Endodermal cell (in vitro differentiated cells): ENCODE measurements around the gene SYNE2. TPM values are rescaled to one million over a fixed set of nuclear protein-coding genes. Genes with fewer than 3 reads are reported as not detected.

Experiments used
- DNase-seq: peaks from one replicate; pipeline ENCODE4 v3.0.0-alpha.2; 2017
- H3K27ac ChIP-seq: 2 replicates; pipeline ENCODE4 v1.5.1; 2013; ENCODE audit warnings: mild to moderate bottlenecking, low read depth, low read length, moderate library complexity
- H3K27me3 ChIP-seq: 2 replicates; pipeline ENCODE4 v1.6.1; 2013; ENCODE audit warnings: mild to moderate bottlenecking, low read length, moderate library complexity; ENCODE audit not compliant: insufficient read depth, control insufficient read depth, poor library complexity, severe bottlenecking
- H3K36me3 ChIP-seq: 2 replicates; pipeline ENCODE4 v1.7.0; 2013; ENCODE audit warnings: mild to moderate bottlenecking, low read length, moderate library complexity; ENCODE audit not compliant: control insufficient read depth, insufficient read depth
- H3K4me1 ChIP-seq: one replicate; pipeline ENCODE4 v1.7.0; 2013; ENCODE audit warnings: low read length; ENCODE audit not compliant: control insufficient read depth, insufficient read depth
- H3K4me3 ChIP-seq: 2 replicates; pipeline ENCODE4 v1.5.1; 2013; ENCODE audit warnings: mild to moderate bottlenecking, low read length, moderate library complexity
- H3K9ac ChIP-seq: 2 replicates; pipeline ENCODE4 v1.6.1; 2013; ENCODE audit warnings: mild to moderate bottlenecking, low read length, moderate library complexity; ENCODE audit not compliant: poor library complexity, severe bottlenecking; ENCODE audit errors: extremely low read depth
- H3K9me3 ChIP-seq: 2 replicates; pipeline ENCODE4 v1.6.1; 2013; ENCODE audit warnings: mild to moderate bottlenecking, low read length, moderate library complexity; ENCODE audit not compliant: control insufficient read depth
- H3K27ac Mint-ChIP-seq: 2 replicates; pipeline ENCODE4 v1.8.0; 2020; ENCODE audit warnings: mixed read lengths
- H3K27me3 Mint-ChIP-seq: 2 replicates; pipeline ENCODE4 v1.8.0; 2021; ENCODE audit warnings: mild to moderate bottlenecking, mixed read lengths; ENCODE audit not compliant: insufficient read depth
- H3K36me3 Mint-ChIP-seq: 2 replicates; pipeline ENCODE4 v1.8.0; 2020; ENCODE audit warnings: low read depth, mixed read lengths
- H3K4me1 Mint-ChIP-seq: 2 replicates; pipeline ENCODE4 v1.8.0; 2020; ENCODE audit warnings: mixed read lengths
- H3K4me3 Mint-ChIP-seq: 2 replicates; pipeline ENCODE4 v1.8.0; 2020; ENCODE audit warnings: mild to moderate bottlenecking, moderate library complexity, mixed read lengths
- H3K9me3 Mint-ChIP-seq: 2 replicates; pipeline ENCODE4 v1.8.0; 2020; ENCODE audit warnings: mild to moderate bottlenecking, mixed read lengths
- CTCF ChIP-seq: fragments of 200-600 bp; sonication (generic); conservative IDR thresholded peaks from 2 replicates; pipeline ENCODE4 v1.5.0; 2021; ENCODE audit warnings: antibody characterized with exemption, mild to moderate bottlenecking
- WGBS, 2 experiments: methylation state at CpG; one replicate each; pipeline versions ENCODE4 v1.1.5 to v1.1.7; 2013; ENCODE audit warnings: missing lambda C conversion rate in 2 of 2, mixed read lengths in 1 of 2; ENCODE audit not compliant: insufficient coverage in 1 of 2, insufficient read length in 1 of 2; 5-methylcytosine and 5-hydroxymethylcytosine counted together
- total RNA-seq, 2 donors: library from RNA; stranded (reverse); fragmentation: NEBNext Ultra II Directional in 1 of 2; extraction: Animal tissue kit (Norgen Biotek cat#: 25700) in 1 of 2; gene quantifications; 2 replicates in 1 of 2; 3 replicates in 1 of 2; pipeline ENCODE4 v1.2.1, GENCODE V29; 2021

The SYNE2 gene
- total RNA-seq, 2 donors from 2014 or later: 65.8 to 70.0 TPM

GRCh38 chr14:64218344-64219240 lies 365.8 kb downstream of the SYNE2 start:
- Mint-ChIP-seq H3K4me1 (peaks cover 6% of the 10 kb centered on the region), H3K9me3 (no peaks in the 10 kb centered on the region), H3K27ac (no peak overlapping the region), H3K4me3 (no peak overlapping the region), H3K27me3 (no peaks in the 10 kb centered on the region), H3K36me3 (peaks cover 70% of the 10 kb centered on the region)
- H3K4me1 ChIP-seq: peaks cover 4% of the 10 kb centered on the region
- H3K36me3 ChIP-seq: peaks cover 91% of the 10 kb centered on the region
- TF ChIP-seq CTCF: no peak
- DNase-seq: no peak
- H3K4me3 ChIP-seq: no peak overlapping the region
- H3K27me3 ChIP-seq: no peaks in the 10 kb centered on the region
- 92 to 94% methylated on average over 11 to 15 of the region's 15 CpGs for WGBS, 2 experiments
- H3K9ac ChIP-seq: no peak overlapping the region
- no peaks in the 10 kb centered on the region for H3K9me3 ChIP-seq
- no peak overlapping the region for H3K27ac ChIP-seq

- no peak overlapping the region for H3K4me3 Mint-ChIP-seq
- H3K9me3 Mint-ChIP-seq: no peaks in the 10 kb centered on the region
- peaks cover 72% of the 10 kb centered on the region for H3K36me3 Mint-ChIP-seq
- Histone ChIP-seq H3K36me3 (peaks cover 92% of the 10 kb centered on the region), H3K27me3 (no peaks in the 10 kb centered on the region), H3K4me3 (no peak overlapping the region), H3K9me3 (no peaks in the 10 kb centered on the region), H3K9ac (no peak overlapping the region), H3K27ac (no peak overlapping the region), H3K4me1 (no peaks in the 10 kb centered on the region)
- peak; percentile 49 for TF ChIP-seq CTCF
- no peaks in the 10 kb centered on the region for H3K27me3 Mint-ChIP-seq
- WGBS, 2 experiments: 91 to 93% methylated on average over 4 of the region's 4 CpGs
- H3K4me1 Mint-ChIP-seq: peaks cover 3% of the 10 kb centered on the region
- no peak for DNase-seq
- H3K27ac Mint-ChIP-seq: no peak overlapping the region
Measured at GRCh38 chr14:64220056-64220455, 367.3 kb downstream of the SYNE2 start.

GRCh38 chr14:64220466-64220865 lies 367.7 kb downstream of the SYNE2 start:
- Histone ChIP-seq H3K36me3 (peaks cover 92% of the 10 kb centered on the region), H3K4me3 (no peak overlapping the region), H3K9ac (no peak overlapping the region), H3K4me1 (no peaks in the 10 kb centered on the region), H3K27ac (no peak overlapping the region), H3K9me3 (no peaks in the 10 kb centered on the region), H3K27me3 (no peaks in the 10 kb centered on the region)
- Mint-ChIP-seq H3K4me3 (no peak overlapping the region), H3K27ac (no peak overlapping the region), H3K36me3 (peaks cover 72% of the 10 kb centered on the region), H3K27me3 (no peaks in the 10 kb centered on the region), H3K9me3 (no peaks in the 10 kb centered on the region), H3K4me1 (peaks cover 3% of the 10 kb centered on the region)
- 93 to 97% methylated on average over 9 to 14 of the region's 14 CpGs for WGBS, 2 experiments
- no peak for TF ChIP-seq CTCF
- DNase-seq: no peak
